Muscle of arm (tissue), 12 donors: ENCODE measurements around the gene COBL. TPM values are rescaled to one million over a fixed set of nuclear protein-coding genes. Genes with fewer than 3 reads are reported as not detected.

Experiments
- DNase-seq: peaks from one replicate; pipeline ENCODE4 v3.0.0-alpha.2; 2013
- polyA plus RNA-seq, 12 donors: library from polyadenylated mRNA; unstranded; fragments of 120-200 nt; gene quantifications; one replicate each; pipeline ENCODE4 v1.2.1, GENCODE V29; 2013; ENCODE audit not compliant: insufficient read length in 12 of 12

The COBL gene
- polyA plus RNA-seq, 12 donors: 37.5 to 412 (median 128) TPM

DNA sequence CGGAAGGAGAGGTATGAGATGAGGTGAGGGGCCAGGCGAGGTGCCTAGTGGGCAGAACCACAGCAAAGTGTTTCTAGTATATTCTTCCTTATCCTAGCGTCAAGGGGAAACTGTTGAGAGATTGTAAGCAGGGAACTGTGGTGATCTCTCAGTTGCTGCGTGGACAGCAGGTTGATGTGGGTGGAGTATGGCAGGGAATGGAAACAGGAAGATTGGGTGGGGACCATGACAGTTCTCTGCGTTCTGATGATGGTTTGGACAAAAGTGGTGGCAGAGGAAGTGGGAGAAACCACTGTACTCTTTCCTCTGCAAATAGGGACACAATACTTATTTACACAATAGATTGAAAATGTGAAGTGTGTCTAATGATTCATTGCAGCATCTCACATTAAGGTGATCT, 342.4 kb downstream of the COBL start:
- no peak for DNase-seq

DNA sequence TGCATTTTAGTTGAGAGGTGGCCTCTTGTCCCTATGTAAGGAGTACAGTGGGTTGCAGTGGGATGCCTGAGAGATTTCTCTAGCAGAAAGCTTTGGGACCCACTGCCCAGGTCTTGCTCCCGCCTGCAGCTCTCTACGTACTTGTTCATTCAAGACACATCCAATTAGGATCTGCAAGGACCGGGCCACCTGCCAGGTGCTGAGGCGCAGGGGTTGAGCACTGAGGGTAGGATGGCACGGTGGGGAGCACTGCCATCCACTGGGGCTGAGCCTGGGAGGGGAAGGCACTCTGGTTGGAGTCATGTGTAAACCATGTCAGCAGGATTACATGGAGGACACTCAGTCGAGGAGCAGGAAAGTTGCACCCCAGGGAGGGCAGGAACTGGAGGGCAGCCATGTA, 342.8 kb downstream of the COBL start:
- no peak for DNase-seq

DNA sequence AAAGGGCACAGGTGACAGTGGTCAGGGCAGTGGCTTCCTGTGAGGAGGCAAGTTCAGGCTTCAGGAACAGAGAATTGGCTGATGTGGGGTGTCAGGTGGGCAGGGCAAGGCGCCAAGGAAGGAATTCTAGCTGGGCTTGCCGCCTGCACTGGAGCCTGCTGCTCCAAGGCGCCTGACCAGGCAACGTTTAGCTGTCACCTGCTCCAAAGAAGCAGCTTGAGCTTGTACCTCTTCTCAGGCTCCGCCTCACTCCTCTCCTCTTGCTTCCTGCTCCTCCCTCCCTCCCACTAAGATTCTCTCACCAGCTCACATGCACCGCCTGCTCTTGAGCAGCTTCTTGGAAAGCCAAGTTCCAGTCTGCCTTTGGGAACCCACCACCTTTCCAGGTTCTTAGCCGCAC, 346.5 kb downstream of the COBL start:
- no peak for DNase-seq
